Endometrial microvascular endothelial cells (primary cell): ENCODE results near the gene CAPN10. TPM values are rescaled to one million over a fixed set of nuclear protein-coding genes. Genes with fewer than 3 reads are reported as not detected.

ENCODE experiments used
- in situ Hi-C: cut with HindIII; loops from 2 replicates; pipeline ENCODE4 v1.10.0; 2017; ENCODE audit warnings: low sequenced_read_pairs, low pct_unique_long_range_greater_than_20kb; ENCODE audit errors: inconsistent ontology term
- total RNA-seq: library from RNA; depleted of rRNA; stranded (reverse); fragments of >200 nt; gene quantifications from one replicate; pipeline ENCODE4 v1.2.3, GENCODE V29; 2015; ENCODE audit errors: inconsistent ontology term

CAPN10 gene
- total RNA-seq, 1 donor from 2014 or later: 19.8 TPM

DNA sequence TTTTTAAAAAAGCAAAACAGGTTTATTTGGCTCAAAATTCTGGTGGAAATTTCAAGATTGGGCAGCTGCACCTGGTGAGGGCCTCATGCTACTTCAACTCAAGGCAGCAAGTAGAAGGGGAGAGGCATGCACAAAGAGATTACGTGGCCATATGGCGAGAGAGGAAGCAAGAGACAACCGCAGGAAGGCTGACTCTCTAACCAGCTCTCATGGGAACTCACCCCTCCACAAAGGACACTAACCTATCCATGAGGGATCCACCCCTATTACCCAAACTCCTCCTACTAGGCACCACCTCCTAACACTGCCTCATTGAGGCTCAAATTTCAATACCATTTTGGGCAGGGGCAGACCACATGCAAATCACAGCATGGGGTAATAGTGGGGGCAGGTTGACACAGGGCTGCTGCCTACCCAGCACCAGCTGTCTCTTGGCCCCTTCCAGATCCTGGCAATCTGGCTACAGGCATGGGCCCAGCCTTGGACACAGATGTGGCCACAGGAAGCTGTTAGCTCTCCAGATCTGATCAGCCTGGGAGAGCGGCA is 2.0 kb upstream of the CAPN10 start:
- in situ Hi-C loops: no loop called here

DNA sequence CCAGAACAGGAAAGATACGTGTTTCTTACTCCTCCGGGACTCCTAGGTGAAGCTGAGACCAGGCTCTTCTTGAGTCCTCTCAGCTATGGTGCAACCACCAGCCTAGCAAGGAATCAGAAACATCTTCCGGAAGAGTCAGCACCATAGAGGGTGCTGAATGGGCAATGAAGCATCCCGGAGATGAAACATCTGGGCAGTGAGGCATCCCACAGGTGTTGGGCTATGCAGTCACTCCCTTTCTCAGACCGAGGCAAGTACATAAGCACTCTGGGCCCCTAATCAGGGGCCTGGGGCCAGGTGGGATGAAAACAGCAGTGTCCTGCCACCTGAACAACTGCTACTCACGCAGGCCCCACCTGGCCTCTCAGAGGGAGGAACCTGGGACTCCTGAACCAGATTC is 1.4 kb upstream of the CAPN10 start:
- in situ Hi-C loops: no loop called here

DNA sequence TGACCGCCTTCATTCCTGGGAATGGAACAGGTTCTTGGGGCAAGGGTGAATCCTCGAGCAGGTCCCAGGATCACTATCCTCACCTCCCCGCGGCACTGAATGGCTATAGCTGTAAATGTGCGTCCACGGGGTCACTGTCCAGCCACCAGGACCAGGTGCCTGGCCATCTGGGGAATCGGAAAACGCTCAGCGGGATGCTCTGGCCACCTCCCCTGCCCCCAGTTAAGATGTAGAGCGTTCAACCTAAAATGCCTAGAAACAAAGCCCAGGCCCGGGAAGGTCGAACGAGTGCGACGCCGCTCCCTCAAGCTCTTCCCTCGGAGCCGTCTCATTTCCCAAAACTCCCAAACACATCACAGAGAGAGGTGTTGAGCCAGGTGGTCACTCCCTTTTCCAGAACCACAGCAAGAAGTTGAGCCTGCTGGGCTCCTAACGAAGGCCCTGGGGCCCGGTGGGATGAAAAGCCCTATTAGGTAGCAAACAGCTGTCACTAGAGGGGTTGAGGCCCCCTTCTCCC is 795 bp upstream of the CAPN10 start:
- in situ Hi-C loops: no loop called here

GRCh38 chr2:240586919-240587800 is 626 bp downstream of the CAPN10 start:
- in situ Hi-C loops: no loop called here

DNA sequence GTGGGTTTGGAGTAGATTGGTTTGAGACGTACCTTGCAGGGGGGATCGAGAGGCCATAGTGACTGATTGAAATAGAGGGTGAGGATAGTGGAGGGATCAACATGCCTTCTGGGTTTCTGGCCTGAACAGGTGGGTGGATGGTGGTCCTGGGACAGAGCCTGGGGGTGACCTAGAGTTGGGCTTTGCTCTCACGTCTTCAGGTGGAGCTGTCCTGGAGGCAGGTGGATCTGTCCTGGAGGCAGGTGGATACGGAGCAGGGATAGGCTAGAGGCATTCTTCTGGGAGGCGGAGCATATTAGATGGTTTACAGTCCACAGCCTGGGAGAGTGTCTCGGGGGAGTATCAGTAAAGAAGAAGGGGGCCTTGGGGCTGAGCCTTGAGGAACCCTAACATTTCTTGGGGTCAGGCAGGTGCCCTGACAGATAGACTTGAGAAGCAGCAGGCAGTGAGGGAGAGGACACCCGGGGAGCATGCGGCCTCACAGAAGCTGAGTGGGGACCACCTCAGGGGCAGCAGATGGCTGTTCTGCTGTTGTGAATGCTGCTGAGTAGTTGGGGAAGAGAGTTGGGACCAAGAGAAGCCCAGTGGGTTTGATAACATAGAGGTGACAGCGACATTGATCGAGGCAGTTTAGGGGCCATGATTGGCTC is 1.6 kb downstream of the CAPN10 start:
- in situ Hi-C loops: no loop called here

- in situ Hi-C loops: no loop called here
These were observed 2.1 kb downstream of the CAPN10 start for GRCh38 chr2:240588669-240589068.

GRCh38 chr2:240589375-240589774 is 2.8 kb downstream of the CAPN10 start:
- in situ Hi-C loops: no loop called here

DNA sequence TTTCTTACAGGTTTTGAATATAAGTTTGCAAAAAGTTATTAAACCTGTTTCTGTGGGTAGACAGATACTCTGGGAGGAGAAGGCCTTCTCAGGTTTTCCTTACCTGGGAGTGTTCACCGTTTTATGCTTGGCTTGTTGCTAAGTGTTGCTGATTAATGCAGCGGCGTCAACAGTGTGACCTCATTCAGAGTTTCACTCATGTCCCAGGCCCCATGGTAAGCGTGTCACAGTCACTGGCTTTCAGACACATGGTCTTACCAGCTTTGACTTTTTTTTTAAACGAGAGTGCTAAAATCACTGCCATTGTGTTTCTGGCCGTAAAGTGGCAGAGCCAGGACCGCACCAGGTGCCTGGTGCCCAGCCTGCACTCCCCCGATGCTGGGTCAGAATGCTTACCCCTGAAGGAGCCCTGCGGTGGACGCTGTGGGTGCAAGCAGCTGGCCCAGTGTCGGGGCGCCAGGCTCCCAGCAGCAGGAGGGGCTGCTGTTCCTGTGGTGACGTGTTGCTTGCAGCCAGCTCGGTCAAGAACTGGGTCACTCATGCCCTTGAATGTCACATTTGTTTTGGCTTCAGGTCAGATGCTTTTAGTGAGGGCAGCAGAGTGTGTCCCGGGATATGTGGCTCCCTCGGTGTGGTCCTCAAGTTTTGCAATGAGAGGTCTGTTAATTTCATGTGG is 3.5 kb downstream of the CAPN10 start:
- in situ Hi-C loops: no loop called here

DNA sequence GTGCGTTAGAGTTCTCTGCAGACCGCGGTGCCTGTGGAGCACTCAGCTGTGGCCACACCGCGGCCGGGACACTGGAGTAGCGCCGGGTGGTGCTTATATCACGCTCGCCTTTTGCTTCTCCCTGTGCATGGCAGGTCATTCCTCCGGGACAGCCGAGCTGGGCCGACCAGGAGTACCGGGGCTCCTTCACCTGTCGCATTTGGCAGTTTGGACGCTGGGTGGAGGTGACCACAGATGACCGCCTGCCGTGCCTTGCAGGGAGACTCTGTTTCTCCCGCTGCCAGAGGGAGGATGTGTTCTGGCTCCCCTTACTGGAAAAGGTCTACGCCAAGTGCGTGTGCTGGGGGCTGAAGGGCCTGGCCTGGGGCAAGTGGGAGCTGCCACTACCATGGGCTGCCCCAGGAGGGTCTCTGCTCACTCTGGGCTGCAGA is 4.2 kb downstream of the CAPN10 start:
- in situ Hi-C loops: no loop called here

DNA sequence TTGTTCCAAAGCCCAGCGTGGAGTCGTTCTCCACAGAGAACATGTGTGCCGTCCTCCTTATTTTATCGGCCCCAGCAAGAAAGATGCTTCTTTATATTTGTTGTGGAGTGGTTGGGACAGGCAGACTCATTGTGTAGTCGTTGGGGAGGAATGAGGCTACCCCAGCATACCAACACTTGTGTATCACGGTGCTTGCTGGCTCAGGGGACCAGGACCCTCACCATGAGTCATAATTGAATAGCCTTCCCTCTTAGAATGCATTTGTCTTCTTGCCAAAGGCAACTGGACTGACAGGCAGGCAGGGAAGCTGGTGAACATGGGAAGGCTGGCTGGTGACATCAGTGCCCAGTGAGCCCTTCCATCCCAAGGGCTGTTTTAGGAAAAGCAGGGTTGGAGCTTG is 4.7 kb downstream of the CAPN10 start:
- in situ Hi-C loops: no loop called here

GRCh38 chr2:240591784-240592183 is 5.2 kb downstream of the CAPN10 start:
- in situ Hi-C loops: no loop called here

GRCh38 chr2:240593026-240593702 is 6.6 kb downstream of the CAPN10 start:
- in situ Hi-C loops: no loop called here

DNA sequence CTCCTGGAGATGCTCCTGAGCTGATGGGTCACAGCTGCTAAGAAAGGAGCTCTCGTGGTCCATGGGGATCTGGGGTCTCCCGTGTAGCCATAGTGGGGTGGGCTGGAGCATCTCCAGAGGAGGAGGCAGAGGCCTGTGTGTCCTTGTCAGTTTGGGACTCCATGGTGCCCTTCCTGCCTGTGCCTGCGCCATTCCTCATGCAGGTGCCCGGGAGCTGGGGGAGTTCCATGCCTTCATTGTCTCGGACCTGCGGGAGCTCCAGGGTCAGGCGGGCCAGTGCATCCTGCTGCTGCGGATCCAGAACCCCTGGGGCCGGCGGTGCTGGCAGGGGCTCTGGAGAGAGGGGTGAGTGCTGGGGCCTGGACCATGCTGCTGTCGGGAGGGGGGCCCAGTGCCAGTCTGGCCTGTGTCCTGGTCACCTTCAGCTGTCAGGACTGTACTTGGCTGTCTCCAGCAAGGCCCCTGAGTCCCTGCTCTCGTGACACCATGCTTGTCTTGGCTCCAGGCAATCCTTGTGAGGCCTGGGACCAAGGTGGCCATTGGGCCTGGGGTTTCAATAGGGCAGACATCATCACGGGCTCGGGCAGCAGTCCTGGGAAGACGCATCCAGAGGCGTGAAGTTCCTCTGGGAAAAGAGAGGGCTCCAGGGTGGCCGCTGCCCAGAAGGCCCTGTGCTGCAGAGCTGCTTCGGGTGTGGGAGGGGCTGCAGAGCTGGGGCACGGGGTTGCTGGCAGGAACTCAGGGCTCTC is 7.3 kb downstream of the CAPN10 start:
- in situ Hi-C loops: no loop called here

- in situ Hi-C loops: no loop called here
These were observed 8.2 kb downstream of the CAPN10 start for GRCh38 chr2:240594511-240595380.

DNA sequence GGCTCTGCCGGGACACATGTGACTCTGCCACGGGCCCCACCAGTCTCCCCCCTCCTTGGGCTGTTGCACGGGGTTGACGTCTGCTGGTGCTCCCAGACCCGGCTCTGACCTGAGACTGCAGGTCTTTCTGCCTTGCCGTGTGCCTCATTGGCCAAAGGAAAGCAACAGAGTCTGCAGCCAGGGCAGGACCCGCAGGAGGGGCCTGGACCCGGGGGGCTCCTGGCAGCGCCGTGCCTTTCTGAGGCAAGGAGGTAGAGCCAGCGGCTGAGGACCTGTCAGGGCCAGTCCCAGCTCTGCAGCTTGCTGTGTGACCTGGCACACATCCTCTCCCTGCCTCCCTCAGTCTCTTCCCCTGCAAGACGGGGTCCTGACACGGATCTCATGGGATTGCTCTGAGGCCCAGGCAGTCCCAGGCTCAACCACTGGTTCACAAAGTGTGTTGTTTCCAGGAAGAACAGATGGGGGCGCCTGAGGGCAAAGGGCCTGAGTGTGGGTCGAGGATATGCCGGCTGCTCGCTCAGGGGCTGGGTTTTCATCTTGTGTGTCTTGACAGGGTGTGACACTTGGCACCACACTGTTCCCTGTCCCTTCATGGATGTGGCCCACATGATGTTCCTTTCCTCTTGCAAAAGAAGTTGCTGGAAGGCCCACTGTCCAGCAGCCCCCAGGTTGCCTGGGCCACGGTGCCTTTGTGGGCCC is 9.0 kb downstream of the CAPN10 start:
- in situ Hi-C loops: no loop called here

GRCh38 chr2:240596080-240596460 is 9.5 kb downstream of the CAPN10 start:
- in situ Hi-C loops: no loop called here

GRCh38 chr2:240596491-240596931 is 10.0 kb downstream of the CAPN10 start:
- in situ Hi-C loops: no loop called here
